ENCODE results near the gene TNS4. TPM values are rescaled to one million over a fixed set of nuclear protein-coding genes. Genes with fewer than 3 reads are reported as not detected.

The TNS4 gene
- total and polyA plus RNA-seq, 9 of the 15 experiments (the other 6 are each of a cell fraction or from before 2014, with no cell fraction given), result 0.04 to 0.73 (median 0.24) TPM; not detected in 1

GRCh38 chr17:40432864-40433528 is 68.4 kb downstream of the TNS4 start (continued):
- TF ChIP-seq E2F6 (IDR thresholded peaks at IDR 0.05; ENCODE audit: borderline replicate concordance in 1 of 2, extremely low read depth in 1 of 2, insufficient read depth in 1 of 2, insufficient read length in 1 of 2, low read depth in 1 of 2, low read length in 1 of 2, poor library complexity in 1 of 2, severe bottlenecking in 1 of 2) (no peak), ILF3 (IDR thresholded peaks at IDR 0.05; ENCODE audit: borderline replicate concordance) (no peak), ZNF766 (CRISPR knock-in tag; conservative IDR thresholded peaks at IDR 0.05) (no peak), FOXM1 (IDR thresholded peaks at IDR 0.05; ENCODE audit: low read depth) (no peak), FOXM1 (CRISPR knock-in tag; IDR thresholded peaks at IDR 0.05; ENCODE audit: low read depth) (no peak), MAFG (tag; conservative IDR thresholded peaks at IDR 0.05) (no peak), ZNF165 (CRISPR knock-in tag; IDR thresholded peaks at IDR 0.05; ENCODE audit: borderline replicate concordance) (0 out of 2 replicates have a peak, but pooled peaks have one; percentile 36), NFXL1 (CRISPR knock-in tag; IDR thresholded peaks at IDR 0.05) (no peak), KDM1A (IDR thresholded peaks at IDR 0.05) (0 out of 4 replicates have a peak, but pooled peaks of 1 of the 2 experiments have one; percentile 20), RBM25 (IDR thresholded peaks at IDR 0.05; ENCODE audit: low read depth, low read length, severe bottlenecking) (peak; percentile 68), PHB (CRISPR knock-in tag; IDR thresholded peaks at IDR 0.05) (no peak), EGR1 (conservative IDR thresholded peaks at IDR 0.05) (0 out of 2 replicates have a peak, but pooled peaks have one; percentile 18), BACH1 (tag; IDR thresholded peaks at IDR 0.05) (no peak), SFPQ (IDR thresholded peaks at IDR 0.05; ENCODE audit: low read depth, low read length) (no peak), HDAC6 (IDR thresholded peaks at IDR 0.05; ENCODE audit: low read depth, low read length) (no peak), SUPT5H (IDR thresholded peaks at IDR 0.05) (no peak), NFIC (IDR thresholded peaks at IDR 0.05) (peak; percentile 48; the same call in 1 of the 2 replicates), SREBF1 (IDR thresholded peaks at IDR 0.05; ENCODE audit: borderline replicate concordance, low read depth, low read length) (no peak), MED1 (CRISPR knock-in tag; IDR thresholded peaks at IDR 0.05; ENCODE audit: borderline replicate concordance) (no peak), KAT7 (CRISPR knock-in tag; IDR thresholded peaks at IDR 0.05; ENCODE audit: borderline replicate concordance) (no peak), NONO (IDR thresholded peaks at IDR 0.05; ENCODE audit: low read depth in 2 of 2, low read length in 1 of 2) (no peak), ZNF778 (CRISPR knock-in tag; IDR thresholded peaks at IDR 0.05) (no peak), POLR2A (conservative IDR thresholded peaks at IDR 0.05) (no peak), EP400 (IDR thresholded peaks at IDR 0.05) (no peak), CHAMP1 (IDR thresholded peaks at IDR 0.05) (no peak), BCOR (IDR thresholded peaks at IDR 0.05) (peak; percentile 60; the same call in 1 of the 2 replicates)

Data from K562 (cell line).